ENCODE results near the gene TLE3.

TLE3 gene

GRCh38 chr15:70109531-70109930 is 11.8 kb upstream of the TLE3 start:
- TF ChIP-seq, protein P1, sequence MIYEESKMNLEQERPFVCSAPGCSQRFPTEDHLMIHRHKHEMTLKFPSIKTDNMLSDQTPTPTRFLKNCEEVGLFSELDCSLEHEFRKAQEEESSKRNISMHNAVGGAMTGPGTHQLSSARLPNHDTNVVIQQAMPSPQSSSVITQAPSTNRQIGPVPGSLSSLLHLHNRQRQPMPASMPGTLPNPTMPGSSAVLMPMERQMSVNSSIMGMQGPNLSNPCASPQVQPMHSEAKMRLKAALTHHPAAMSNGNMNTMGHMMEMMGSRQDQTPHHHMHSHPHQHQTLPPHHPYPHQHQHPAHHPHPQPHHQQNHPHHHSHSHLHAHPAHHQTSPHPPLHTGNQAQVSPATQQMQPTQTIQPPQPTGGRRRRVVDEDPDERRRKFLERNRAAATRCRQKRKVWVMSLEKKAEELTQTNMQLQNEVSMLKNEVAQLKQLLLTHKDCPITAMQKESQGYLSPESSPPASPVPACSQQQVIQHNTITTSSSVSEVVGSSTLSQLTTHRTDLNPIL (CRISPR knock-in tag; IDR thresholded peaks at IDR 0.05; ENCODE audit: low read depth), result no peak
- TF ChIP-seq ZNF8 (CRISPR knock-in tag; IDR thresholded peaks at IDR 0.05), result no peak
- no peak for TF ChIP-seq TCF4 (CRISPR knock-in tag; IDR thresholded peaks at IDR 0.05; ENCODE audit: borderline replicate concordance)
- TF ChIP-seq CSRNP3 (CRISPR knock-in tag; IDR thresholded peaks at IDR 0.05), result no peak
- TF ChIP-seq OSR1 (CRISPR knock-in tag; IDR thresholded peaks at IDR 0.05), result no peak
- no peak for TF ChIP-seq TSHZ2 (CRISPR knock-in tag; IDR thresholded peaks at IDR 0.05)
- no peak for TF ChIP-seq ESRRG (CRISPR knock-in tag; IDR thresholded peaks at IDR 0.05)
- TF ChIP-seq BACH2 (CRISPR knock-in tag; IDR thresholded peaks at IDR 0.05; ENCODE audit: borderline replicate concordance), result no peak
- TF ChIP-seq GLIS3 (CRISPR knock-in tag; IDR thresholded peaks at IDR 0.05), result no peak
- TF ChIP-seq ZFP3 (CRISPR knock-in tag; IDR thresholded peaks at IDR 0.05), result no peak
- TF ChIP-seq TOX (CRISPR knock-in tag; IDR thresholded peaks at IDR 0.05; ENCODE audit: borderline replicate concordance), result no peak
- TF ChIP-seq ISL1 (CRISPR knock-in tag; IDR thresholded peaks at IDR 0.05), result no peak
- ATAC-seq, result no peak

DNA sequence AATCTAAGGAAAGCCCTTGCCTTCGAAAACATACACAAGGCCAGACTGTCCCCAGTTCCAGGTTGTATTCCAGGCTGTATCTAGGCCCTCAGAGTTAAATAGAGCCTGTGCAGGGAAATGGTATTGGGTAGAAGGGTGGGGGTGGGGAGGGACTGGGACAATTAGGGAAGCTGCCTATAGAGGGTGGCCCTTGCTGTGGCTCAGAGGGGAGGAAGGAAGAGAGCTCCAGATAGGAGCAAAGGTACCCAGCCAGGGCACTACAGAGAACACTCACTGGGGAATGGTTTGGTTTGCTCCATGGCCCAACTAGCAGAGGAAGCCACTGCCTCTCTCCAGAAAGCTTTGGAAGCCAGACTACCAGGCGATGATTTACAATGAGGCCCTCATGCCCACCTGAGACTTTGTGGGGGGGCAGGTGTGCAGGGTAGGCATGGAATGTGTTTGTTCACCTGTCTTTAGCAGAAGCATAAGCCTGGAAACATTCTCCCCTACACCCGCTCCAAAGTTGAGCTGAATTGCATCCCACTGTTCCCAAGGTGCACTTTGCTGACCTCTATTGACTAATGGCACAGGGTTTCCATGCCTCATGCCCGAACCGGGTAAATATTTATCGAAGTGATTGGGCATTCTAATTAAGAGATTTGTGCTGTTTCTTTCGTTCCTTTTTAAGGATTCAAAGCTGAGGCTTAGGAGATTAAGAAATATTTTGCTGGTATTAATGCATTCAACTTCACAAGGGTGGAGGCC is 6.3 kb upstream of the TLE3 start:
- no peak for TF ChIP-seq ARNTL (CRISPR knock-in tag; IDR thresholded peaks at IDR 0.05; ENCODE audit: borderline replicate concordance, low read depth)
- no peak for TF ChIP-seq TOX (CRISPR knock-in tag; IDR thresholded peaks at IDR 0.05; ENCODE audit: borderline replicate concordance)
- TF ChIP-seq, protein P1 (CRISPR knock-in tag; IDR thresholded peaks at IDR 0.05; ENCODE audit: low read depth), result no peak
- TF ChIP-seq TCF4 (CRISPR knock-in tag; IDR thresholded peaks at IDR 0.05; ENCODE audit: borderline replicate concordance), result no peak
- no peak for ATAC-seq

GRCh38 chr15:70102827-70103226 is 5.1 kb upstream of the TLE3 start:
- no peak for ATAC-seq
- TF ChIP-seq ZC3H10 (CRISPR knock-in tag; IDR thresholded peaks at IDR 0.05), result no peak
- TF ChIP-seq, protein P1 (CRISPR knock-in tag; IDR thresholded peaks at IDR 0.05; ENCODE audit: low read depth), result no peak
- TF ChIP-seq ARNTL (CRISPR knock-in tag; IDR thresholded peaks at IDR 0.05; ENCODE audit: borderline replicate concordance, low read depth), result no peak
- no peak for TF ChIP-seq ZFP30 (CRISPR knock-in tag; IDR thresholded peaks at IDR 0.05)
- no peak for TF ChIP-seq GLIS3 (CRISPR knock-in tag; IDR thresholded peaks at IDR 0.05)
- no peak for TF ChIP-seq CSDC2 (CRISPR knock-in tag; IDR thresholded peaks at IDR 0.05)
- no peak for TF ChIP-seq TCF4 (CRISPR knock-in tag; IDR thresholded peaks at IDR 0.05; ENCODE audit: borderline replicate concordance)
- no peak for TF ChIP-seq SNAI2 (CRISPR knock-in tag; IDR thresholded peaks at IDR 0.05)
- TF ChIP-seq ZNF70 (CRISPR knock-in tag; IDR thresholded peaks at IDR 0.05), result no peak
- TF ChIP-seq, protein P2, sequence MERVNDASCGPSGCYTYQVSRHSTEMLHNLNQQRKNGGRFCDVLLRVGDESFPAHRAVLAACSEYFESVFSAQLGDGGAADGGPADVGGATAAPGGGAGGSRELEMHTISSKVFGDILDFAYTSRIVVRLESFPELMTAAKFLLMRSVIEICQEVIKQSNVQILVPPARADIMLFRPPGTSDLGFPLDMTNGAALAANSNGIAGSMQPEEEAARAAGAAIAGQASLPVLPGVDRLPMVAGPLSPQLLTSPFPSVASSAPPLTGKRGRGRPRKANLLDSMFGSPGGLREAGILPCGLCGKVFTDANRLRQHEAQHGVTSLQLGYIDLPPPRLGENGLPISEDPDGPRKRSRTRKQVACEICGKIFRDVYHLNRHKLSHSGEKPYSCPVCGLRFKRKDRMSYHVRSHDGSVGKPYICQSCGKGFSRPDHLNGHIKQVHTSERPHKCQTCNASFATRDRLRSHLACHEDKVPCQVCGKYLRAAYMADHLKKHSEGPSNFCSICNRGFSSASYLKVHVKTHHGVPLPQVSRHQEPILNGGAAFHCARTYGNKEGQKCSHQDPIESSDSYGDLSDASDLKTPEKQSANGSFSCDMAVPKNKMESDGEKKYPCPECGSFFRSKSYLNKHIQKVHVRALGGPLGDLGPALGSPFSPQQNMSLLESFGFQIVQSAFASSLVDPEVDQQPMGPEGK (CRISPR knock-in tag; IDR thresholded peaks at IDR 0.05; ENCODE audit: borderline replicate concordance), result no peak
- TF ChIP-seq ISL1 (CRISPR knock-in tag; IDR thresholded peaks at IDR 0.05), result no peak

Measured in SK-N-SH treated with all-trans-retinoic acid at 6 μM for 48 hours (cell line).